GM23338 (cell line): ENCODE results near the gene MAPK12.

Experiments used
- POLR2AphosphoS5 ChIP-seq: IDR thresholded peaks from 2 replicates; pipeline ENCODE4 v1.6.1; 2016; ENCODE audit warnings: antibody characterized with exemption, low read depth
- TF ChIP-seq, protein P1 (sequence below), 2 experiments: fragments of 200-600 bp in 1 of 2; sonication (generic) in 1 of 2; conservative IDR thresholded peaks; 2 replicates each; pipeline versions ENCODE4 v1.5.1 to v1.6.1; 2016 to 2017; ENCODE audit warnings: antibody characterized with exemption in 2 of 2, low read depth in 2 of 2, mild to moderate bottlenecking in 2 of 2, moderate library complexity in 1 of 2

DNA sequence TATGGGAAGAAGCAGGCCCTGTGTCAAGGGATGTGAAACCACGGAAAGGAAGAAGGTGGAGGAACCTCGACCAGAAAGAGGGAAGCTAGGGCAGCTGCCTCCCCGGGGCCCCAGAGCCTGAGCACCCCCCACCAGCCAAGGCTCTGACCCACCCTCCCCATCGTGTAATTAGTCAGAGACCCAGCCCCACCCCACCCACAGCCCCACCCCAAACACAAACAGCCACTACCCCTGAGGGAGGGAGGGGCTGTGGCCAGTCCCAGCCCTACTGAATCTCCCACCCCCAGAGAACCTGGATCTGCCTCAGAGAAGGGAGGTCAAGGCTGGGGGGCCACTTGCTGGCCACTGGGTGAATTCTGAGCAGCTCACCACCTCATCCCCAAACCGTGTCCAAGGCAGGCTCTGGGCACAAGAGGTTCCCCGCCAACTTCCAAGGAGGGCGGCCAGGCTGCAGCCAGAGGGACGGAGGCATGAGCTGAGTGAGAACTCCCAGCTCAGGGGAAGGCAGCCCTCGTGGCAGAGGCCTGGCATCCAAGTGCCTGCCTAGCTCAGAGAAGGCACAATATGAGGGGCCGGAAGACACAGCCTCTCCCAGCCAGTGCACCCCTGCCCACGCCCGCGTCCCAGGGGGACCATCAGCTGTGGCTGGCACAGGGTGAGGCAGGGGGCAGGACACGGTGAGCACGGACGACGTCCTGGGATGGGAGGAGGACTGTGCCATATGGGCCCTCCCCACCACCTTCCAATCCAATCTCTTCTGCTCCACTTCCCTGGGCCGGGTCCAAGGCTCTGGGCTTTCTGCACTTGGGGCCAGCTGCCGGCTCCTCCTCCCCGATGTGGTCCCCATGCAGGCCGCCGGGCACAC lies 43.3 kb upstream of the MAPK12 start:
- TF ChIP-seq POLR2AphosphoS5 = no peak
- TF ChIP-seq, protein P1, sequence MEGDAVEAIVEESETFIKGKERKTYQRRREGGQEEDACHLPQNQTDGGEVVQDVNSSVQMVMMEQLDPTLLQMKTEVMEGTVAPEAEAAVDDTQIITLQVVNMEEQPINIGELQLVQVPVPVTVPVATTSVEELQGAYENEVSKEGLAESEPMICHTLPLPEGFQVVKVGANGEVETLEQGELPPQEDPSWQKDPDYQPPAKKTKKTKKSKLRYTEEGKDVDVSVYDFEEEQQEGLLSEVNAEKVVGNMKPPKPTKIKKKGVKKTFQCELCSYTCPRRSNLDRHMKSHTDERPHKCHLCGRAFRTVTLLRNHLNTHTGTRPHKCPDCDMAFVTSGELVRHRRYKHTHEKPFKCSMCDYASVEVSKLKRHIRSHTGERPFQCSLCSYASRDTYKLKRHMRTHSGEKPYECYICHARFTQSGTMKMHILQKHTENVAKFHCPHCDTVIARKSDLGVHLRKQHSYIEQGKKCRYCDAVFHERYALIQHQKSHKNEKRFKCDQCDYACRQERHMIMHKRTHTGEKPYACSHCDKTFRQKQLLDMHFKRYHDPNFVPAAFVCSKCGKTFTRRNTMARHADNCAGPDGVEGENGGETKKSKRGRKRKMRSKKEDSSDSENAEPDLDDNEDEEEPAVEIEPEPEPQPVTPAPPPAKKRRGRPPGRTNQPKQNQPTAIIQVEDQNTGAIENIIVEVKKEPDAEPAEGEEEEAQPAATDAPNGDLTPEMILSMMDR (conservative IDR thresholded peaks at IDR 0.05; ENCODE audit: low read depth in 2 of 2) = no peak
